Immature natural killer cell (primary cell): ENCODE measurements around the gene TSN. TPM values are rescaled to one million over a fixed set of nuclear protein-coding genes. Genes with fewer than 3 reads are reported as not detected.
"Not testable (repeated sequence)": the region's sequence is repeated elsewhere in the genome, so short reads cannot be mapped to it uniquely, and the experiment has no call there.

Source experiments
- DNase-seq, 3 donors: peaks; one replicate each; pipeline ENCODE4 v3.0.0; 2022; ENCODE audit warnings: mixed read lengths in 1 of 3
- H3K27ac Mint-ChIP-seq, 6 donors: one replicate each; pipeline ENCODE4 v1.8.0; 2020; ENCODE audit warnings: mixed read lengths in 6 of 6, mild to moderate bottlenecking in 5 of 6, inconsistent platforms in 4 of 6, moderate library complexity in 3 of 6
- H3K27me3 Mint-ChIP-seq, 3 donors: one replicate each; pipeline ENCODE4 v1.8.0; 2020 to 2021; ENCODE audit warnings: low read depth in 3 of 3, mild to moderate bottlenecking in 3 of 3, mixed read lengths in 3 of 3, moderate library complexity in 3 of 3, inconsistent platforms in 1 of 3
- H3K36me3 Mint-ChIP-seq, 3 donors: one replicate each; pipeline ENCODE4 v1.8.0; 2020; ENCODE audit warnings: mixed read lengths in 3 of 3, inconsistent platforms in 2 of 3, mild to moderate bottlenecking in 2 of 3
- H3K4me1 Mint-ChIP-seq, 2 donors: one replicate each; pipeline ENCODE4 v1.8.0; 2020; ENCODE audit warnings: inconsistent platforms in 2 of 2, mild to moderate bottlenecking in 2 of 2, mixed read lengths in 2 of 2, moderate library complexity in 1 of 2
- H3K4me3 Mint-ChIP-seq, 5 donors: one replicate each; pipeline ENCODE4 v1.8.0; 2020; ENCODE audit warnings: mild to moderate bottlenecking in 5 of 5, mixed read lengths in 5 of 5, inconsistent platforms in 3 of 5, moderate library complexity in 3 of 5
- H3K9me3 Mint-ChIP-seq, 6 donors: one replicate each; pipeline ENCODE4 v1.8.0; 2020; ENCODE audit warnings: mild to moderate bottlenecking in 6 of 6, mixed read lengths in 6 of 6, inconsistent platforms in 4 of 6, moderate library complexity in 3 of 6
- polyA plus RNA-seq, 3 donors: library from polyadenylated mRNA; unstranded; fragments of 300-500 nt; fragmentation: Illumina TruSeq; gene quantifications; one replicate each; pipeline ENCODE4 v1.2.3, GENCODE V29; 2021

TSN gene
- polyA plus RNA-seq, 3 donors from 2014 or later: 76.5 to 114 (median 80.6) TPM

DNA sequence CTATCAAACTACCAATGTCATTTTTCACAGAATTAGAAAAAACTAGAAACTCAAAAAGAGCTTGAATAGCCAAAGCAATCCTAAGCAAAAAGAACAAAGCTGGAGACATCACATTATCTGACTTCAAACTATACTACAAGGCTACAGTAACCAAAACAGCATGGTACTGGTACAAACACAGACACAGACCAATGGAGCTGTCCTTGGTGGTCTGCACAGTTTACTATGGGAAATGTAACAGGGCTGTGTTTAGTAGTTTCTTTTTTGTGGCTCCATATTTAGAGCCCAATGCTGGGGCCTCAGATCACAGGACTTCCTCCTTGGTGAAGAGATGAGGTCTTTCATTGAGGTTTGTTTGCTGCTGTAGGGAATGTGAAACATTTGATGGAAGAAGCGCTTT is 61.9 kb downstream of the TSN start:
- H3K36me3 Mint-ChIP-seq, H3K9me3 Mint-ChIP-seq, H3K4me3 Mint-ChIP-seq, H3K4me1 Mint-ChIP-seq, DNase-seq, H3K27ac Mint-ChIP-seq: not testable (repeated sequence)
- peaks cover 0 to 10% (median 0%) of the 10 kb centered on the region in 3 donors for H3K27me3 Mint-ChIP-seq

Other genes with a start within 250 kb of the TSN start
- not detected for gene RNU4ATAC, start 224.8 kb upstream of the TSN start, polyA plus RNA-seq
- gene CLASP1, start 106.2 kb upstream of the TSN start, polyA plus RNA-seq: 10 to 100 TPM in 2 of 3 donors, 1 to 10 TPM in 1; 7.4 to 46.8 (median 22.0) TPM
- gene NIFK, start 18.8 kb upstream of the TSN start, polyA plus RNA-seq: 10 to 100 TPM; 35.6 to 67.4 (median 39.8) TPM